HK-2 (cell line): Measurements from ENCODE around the gene ZNF732.
"Not testable (repeated sequence)": the region's sequence is repeated elsewhere in the genome, so short reads cannot be mapped to it uniquely, and the experiment has no call there.

Experiments
- DNase-seq: peaks from one replicate; pipeline ENCODE4 v3.0.0-alpha.2; 2018; ENCODE audit not compliant: unreplicated experiment

The ZNF732 gene

DNA sequence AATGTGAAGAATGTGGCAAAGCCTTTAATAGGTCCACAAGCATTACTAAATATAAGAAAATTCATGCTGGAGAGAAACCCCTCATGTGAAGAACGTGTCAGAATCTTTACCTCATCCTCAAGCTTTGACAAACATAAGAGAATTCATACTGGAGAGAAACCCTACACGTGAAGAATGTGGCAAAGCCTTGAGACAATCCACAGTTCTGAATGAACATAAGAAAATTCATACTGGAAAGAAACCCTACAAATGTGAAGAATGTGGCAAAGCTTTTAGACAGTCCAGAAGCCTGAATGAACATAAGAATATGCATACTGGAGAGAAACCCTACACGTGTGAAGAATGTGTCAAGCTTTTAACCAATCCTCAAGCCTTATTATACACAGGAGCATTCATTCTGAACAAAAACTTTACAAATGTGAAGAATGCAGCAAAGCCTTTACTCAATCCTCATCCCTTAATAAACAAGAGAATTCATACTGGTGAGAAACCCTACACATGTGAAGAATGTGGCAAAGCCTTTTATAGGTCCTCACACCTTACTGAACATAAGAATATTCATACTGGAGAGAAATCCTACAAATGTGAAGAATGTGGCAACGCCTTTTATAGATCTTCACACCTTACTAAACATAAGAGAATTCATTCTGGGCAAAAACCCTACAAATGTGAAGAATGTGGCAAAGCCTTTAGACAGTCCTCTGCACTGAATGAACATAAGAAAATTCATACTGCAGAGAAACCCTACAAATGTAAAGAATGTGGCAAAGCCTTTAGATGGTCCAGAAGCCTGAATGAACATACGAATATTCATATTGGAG is 51.1 kb downstream of the ZNF732 start:
- no peak for DNase-seq

DNA sequence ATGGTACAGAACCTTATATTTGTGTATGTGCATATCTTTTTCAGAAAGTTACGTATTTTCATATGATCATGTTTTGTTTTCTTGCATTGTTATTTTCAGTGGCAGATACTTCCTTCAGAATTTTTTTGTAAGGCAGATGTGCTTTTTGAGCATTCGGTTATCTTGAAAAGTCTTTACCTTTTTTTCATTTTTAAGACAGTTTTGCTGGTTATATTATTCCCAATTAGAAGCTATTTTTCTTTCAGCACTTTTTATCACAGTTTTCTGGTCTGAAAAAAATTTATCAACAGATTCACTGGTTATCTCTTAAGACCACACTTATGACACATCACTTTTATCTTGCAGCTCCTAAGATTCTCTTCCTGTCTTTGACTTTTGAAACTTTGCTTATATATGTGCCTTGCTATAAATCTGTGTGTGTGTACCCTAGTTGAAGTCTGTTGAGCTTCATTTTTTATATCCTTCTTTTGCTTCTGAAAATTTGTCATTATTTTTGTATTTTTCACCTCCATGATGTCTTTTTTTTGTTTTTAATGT is 53.1 kb downstream of the ZNF732 start:
- no peak for DNase-seq

GRCh38 chr4:244471-244870 is 60.8 kb downstream of the ZNF732 start:
- DNase-seq, result no peak

DNA sequence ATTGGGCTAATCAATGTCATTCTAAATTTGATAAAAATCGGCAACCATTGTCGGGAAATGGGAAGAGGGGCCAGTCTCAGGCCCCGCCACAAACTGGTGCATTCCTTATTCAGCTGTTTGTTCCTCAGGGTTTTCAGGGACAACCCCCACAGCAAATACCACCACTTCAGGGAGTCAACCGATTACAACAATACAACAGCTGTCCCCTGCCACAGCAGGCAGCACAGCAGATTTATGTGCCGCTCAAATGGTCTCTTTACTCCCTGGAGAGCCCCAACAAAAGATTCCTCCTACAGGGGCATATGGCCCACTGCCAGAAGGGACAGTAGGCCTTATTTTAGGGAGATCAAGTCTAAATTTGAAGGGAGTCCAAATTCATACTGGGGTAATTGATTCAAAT is 61.8 kb downstream of the ZNF732 start:
- no peak for DNase-seq

DNA sequence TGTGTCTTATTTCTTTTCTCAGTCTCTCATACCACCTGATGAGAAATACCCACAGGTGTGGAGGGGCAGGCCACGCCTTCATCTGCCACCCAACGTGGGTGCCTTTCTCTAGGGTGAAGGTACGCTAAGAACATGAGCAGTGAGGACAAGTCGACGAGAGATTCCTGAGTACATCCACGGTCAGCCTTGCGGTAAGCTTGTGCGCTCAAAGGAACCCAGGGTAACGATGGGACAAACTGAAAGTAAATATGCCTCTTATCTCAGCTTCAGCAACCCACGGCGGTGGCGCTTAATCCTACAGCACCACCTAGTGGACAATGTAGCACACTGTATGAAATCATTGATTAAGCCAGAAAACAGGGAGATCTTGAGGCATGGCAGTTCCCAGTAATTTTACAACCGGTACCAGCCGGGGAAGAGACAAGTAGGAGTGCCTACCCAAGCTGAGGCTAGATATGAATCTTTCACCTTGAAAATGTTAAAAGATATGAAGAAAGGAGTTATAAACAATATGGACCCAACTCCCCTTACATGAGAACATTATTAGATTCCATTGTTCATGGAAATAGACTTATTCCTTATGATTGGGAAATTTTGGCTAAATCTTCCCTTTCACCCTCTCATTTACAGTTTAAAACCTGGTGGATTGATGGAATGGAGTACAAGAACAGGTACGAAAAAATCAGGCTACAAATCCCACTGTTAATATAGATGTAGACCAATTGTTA is 63.0 kb downstream of the ZNF732 start:
- no peak for DNase-seq

DNA sequence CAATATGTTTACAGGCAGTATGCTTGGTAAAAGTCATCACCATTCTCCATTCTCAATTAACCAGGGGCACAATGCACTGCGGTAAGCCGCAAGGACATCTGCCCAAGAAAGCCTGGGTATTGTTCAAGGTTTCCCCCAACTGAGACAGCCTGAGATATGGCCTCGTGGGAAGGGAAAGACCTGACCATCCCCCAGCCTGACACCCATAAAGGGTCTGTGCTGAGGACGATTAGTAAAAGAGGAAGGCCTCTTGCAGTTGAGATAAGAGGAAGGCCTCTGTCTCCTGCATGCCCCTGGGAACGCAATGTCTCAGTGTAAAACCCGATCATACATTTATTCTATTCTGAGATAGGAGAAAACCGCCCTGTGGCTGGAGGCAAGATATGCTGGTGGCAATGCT is 63.9 kb downstream of the ZNF732 start:
- DNase-seq, result not testable (repeated sequence)

DNA sequence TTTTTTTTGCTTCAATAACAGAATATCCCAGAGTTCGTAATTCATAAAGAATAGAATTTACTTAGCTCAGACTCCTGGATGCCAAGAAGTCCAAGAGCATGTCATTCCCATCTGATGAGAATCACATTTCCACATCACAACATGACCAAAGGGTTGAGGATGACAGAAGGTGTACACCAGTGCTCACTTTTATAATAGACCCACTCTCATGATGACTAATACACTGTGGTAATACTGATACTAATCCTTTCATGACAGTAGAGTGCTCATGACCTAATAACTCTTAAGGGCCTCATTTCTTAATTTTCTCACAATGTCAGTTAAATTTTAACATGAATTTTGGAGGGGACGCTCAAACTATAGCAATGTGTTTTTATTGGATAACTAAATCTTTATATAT is 69.2 kb downstream of the ZNF732 start:
- no peak for DNase-seq

DNA sequence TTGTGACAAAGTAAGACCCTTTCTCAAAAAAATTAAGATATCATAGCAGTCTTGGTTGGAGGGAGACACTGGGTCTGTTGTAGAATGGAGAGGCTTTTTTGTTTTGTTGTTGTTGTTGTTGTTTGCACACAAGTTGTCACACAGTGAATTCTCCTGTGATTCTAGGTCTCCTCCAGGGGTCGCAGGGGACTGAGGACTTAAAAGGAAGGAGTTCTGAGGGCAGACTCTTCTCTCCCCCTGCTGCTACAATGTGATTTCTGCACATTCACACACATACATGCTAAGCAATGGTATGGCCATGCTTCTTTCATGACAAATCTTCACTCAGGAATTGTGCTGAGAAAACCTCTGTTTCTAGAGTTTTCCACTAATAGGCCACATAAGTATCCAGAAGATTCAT is 71.1 kb downstream of the ZNF732 start:
- DNase-seq, result no peak

GRCh38 chr4:223913-224497 is 81.3 kb downstream of the ZNF732 start:
- no peak for DNase-seq
